GM12865 (cell line): ENCODE results near the gene CTR9.
A peak's percentile ranks its signal among the peaks of the same experiment; 100 is the strongest.
"Not testable (repeated sequence)": the region's sequence is repeated elsewhere in the genome, so short reads cannot be mapped to it uniquely, and the experiment has no call there.

ENCODE experiments used
- DNase-seq: peaks from one replicate; pipeline ENCODE4 v3.0.0; 2010; ENCODE audit warnings: low read depth
- H3K4me3 ChIP-seq: 2 replicates; pipeline ENCODE4 v1.5.1; 2011; ENCODE audit warnings: mild to moderate bottlenecking, low read depth, low read length, control low read depth
- TF ChIP-seq, protein P1 (sequence below): IDR thresholded peaks from 2 replicates; pipeline ENCODE4 v1.5.1; 2011; ENCODE audit warnings: low read length, control low read depth, low read depth, inconsistent platforms; ENCODE audit not compliant: insufficient read depth; ENCODE audit errors: missing control alignments

The CTR9 gene

DNA sequence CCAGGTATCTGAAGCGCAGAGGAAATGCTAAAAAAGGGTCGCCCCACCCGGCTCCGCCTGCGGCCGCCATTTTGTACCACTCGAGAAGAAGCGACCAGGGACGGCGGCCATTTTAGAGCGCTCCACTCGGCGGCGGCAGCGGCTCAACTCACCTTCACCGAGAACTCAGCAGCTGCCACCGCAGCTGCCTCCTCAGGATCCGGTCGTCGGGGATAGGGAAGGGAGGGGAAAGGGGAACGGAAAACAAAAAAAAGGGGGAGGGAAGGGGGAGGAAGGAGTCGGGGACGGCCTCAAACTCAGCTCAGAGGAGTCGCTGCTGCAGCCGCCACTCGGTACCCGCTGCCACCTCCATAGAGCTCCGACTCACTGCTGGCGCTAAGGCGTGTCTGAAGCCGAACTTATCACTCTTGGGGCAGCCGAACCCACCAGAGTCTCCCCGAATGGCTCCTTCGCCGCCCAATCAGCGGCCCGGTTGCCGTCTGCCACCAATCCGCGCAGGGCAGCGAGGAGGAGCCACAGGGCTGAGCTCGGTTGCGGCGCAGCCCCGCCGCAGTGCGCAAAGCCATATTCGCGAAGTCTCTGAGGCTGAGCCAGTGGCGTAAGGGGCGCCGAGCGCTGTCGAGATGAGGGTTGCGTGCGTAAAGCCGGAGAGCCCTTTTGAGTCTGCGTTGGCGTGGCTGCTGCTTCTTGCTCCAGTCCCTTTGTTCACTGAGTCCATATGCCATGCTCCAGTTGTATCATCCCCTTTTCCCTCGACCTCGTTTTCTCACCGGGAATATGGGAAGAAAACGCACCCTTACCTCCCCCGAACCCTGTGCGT lies 57.7 kb downstream of the CTR9 start, which contains the start of gene EIF4G2:
TSS of gene EIF4G2 (minus strand) at position 374 of the 820 bp plus-strand sequence.
- H3K4me3 ChIP-seq = peak within 1 kb of the TSS; percentile 81
- peak; percentile 99 for DNase-seq
- TF ChIP-seq, protein P1, sequence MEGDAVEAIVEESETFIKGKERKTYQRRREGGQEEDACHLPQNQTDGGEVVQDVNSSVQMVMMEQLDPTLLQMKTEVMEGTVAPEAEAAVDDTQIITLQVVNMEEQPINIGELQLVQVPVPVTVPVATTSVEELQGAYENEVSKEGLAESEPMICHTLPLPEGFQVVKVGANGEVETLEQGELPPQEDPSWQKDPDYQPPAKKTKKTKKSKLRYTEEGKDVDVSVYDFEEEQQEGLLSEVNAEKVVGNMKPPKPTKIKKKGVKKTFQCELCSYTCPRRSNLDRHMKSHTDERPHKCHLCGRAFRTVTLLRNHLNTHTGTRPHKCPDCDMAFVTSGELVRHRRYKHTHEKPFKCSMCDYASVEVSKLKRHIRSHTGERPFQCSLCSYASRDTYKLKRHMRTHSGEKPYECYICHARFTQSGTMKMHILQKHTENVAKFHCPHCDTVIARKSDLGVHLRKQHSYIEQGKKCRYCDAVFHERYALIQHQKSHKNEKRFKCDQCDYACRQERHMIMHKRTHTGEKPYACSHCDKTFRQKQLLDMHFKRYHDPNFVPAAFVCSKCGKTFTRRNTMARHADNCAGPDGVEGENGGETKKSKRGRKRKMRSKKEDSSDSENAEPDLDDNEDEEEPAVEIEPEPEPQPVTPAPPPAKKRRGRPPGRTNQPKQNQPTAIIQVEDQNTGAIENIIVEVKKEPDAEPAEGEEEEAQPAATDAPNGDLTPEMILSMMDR = no peak

DNA sequence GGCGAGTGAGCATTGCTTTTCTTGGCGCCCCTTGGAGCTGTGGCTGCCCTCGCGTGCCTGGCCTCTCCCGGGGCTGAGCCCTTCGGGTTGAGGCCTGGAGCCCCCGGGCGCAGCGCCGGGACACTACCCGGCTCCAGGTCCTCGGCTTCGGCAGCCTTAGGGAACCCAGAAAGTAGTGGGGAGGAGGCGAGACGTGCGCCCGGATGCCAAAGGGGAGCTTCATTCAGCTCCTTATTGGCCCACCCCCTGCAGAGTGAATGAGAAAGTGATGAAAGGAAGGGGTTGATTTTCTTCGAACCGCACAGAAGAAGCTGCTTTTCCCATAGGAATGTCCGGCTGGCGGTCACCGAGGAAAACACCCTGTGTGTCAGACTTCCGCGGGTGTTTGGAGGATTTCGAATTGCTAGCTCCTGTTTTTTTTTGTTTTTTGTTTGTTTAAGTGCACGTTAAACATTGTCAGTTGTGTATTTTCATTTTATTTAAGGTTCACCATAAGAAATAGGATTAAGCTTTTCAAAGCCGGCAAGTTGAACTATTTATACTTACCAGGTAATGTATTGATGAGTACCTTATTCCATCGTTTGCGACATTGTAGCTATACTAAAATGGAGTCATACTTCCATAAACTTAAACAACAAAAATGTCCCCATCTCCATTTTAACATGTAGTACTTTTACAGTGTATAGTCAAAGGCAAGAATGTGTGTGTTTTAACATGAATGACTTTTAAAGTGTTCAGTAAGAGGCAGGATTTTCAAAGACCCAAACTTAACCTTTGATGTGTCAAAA lies 58.5 kb downstream of the CTR9 start:
- DNase-seq = peak; percentile 64
- TF ChIP-seq, protein P1 = no peak
- H3K4me3 ChIP-seq = peak overlapping the region; percentile 61

DNA sequence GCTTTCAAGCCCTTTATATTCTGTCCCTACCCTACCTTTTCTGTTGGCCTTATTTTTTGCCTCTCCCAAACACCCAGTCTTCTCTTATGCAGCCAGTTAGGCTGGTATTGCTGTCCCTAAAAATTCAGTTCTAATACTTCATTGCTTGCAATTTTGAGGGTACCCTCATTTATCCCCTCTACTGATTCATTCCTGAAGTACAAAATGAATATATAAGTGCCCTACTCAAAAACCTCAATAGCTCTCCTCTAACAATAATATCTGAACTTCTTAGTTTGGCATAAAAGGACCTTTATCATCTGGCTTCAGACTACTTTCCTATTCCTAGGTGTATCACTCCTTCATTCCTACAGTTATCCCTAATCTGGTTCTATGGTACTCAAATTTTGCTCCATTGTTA lies 62.9 kb downstream of the CTR9 start:
- no peak overlapping the region for H3K4me3 ChIP-seq
- TF ChIP-seq, protein P1 = no peak
- DNase-seq = no peak

DNA sequence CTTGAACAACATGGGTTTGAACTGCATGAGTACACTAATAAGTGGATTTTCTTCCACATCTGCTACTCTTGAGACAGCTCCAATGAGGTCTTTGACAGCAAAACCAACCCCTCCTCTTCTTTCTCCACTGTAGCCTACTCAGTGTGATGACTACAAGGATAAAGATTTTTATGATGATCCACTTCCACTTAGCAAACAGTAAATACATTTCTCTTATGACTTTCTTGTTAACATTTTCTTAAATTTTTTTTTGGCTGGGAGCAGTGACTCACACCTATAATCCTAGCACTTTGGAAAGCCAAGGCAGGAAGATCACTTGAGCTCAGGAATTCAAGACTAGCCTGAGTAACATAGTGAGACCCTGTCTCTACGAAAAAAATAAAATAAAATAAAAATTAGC lies 67.5 kb downstream of the CTR9 start:
- DNase-seq = no peak
- H3K4me3 ChIP-seq = no peak overlapping the region
- TF ChIP-seq, protein P1 = no peak

DNA sequence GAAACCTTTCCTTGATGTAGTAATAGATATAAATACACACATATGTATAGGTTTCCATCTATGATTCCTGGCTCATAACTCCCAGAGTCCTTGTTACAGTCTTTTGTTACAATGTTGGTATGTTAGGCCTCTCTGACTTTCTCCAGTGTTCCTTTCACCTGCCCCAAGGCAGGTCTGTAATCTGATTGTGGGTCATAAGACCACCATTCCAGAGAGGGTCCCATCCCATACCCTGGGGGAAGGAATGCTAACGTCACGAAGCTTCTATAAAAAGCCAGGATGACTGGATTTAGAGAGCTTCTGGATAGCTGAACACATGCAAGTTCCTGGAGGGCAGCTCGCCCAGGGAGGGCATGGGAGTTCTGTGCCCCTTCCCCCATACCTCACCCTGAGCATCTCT lies 71.4 kb downstream of the CTR9 start:
- not testable (repeated sequence) for H3K4me3 ChIP-seq, DNase-seq

DNA sequence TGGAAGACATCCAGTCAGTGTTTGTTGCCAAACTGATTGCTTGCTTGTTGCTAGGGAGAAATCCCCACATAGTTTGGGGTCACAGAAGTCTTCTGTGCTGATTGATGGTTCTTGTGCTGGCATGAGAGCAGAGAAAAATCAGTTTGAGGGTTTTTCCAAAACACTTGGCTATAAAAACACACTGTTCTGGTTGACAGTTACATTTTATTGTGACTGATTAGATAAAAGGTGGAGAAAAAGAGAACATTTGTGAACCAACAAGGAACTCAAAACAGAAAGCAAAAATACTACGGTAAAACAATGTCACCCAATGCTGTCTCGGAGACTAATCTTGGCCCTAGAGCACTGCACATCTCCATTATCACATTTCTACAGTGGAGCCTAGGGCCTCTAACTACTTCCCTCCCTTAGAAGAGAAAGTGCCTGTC lies 72.1 kb downstream of the CTR9 start:
- DNase-seq = no peak
- no peak overlapping the region for H3K4me3 ChIP-seq
- TF ChIP-seq, protein P1 = no peak

DNA sequence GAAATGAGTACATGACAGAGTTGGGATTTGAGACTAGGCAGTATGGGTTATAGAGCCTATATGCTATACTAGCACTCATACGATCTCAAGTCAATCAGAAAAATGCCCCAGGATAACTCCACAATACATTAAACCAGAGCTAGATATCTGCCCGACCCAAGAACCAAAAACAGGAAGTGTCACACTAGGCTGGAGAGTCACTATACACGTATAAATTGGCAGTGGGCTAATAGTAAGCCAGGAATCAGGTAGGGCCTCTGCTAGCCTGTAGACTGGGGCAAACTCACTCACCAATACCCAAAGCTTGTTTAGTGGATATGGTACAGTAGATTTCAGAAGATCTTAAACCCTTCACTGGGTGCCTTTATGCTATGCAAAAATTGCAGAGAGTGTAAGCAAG lies 73.8 kb downstream of the CTR9 start:
- TF ChIP-seq, protein P1 = no peak
- H3K4me3 ChIP-seq = no peak overlapping the region
- DNase-seq = no peak
